HG03066 (cell line): Measurements from ENCODE around the gene PTCD1.

Source experiments
- ATAC-seq: cut with Tn5 transposase; IDR thresholded peaks from one replicate; pipeline ENCODE4 v1.9.1; 2021; ENCODE audit warnings: low read depth; ENCODE audit not compliant: unreplicated experiment

Gene PTCD1

GRCh38 chr7:99409806-99410205 lies 28.8 kb downstream of the PTCD1 start:
- no peak for ATAC-seq

GRCh38 chr7:99409192-99409572 lies 29.4 kb downstream of the PTCD1 start:
- ATAC-seq = peak; percentile 11

GRCh38 chr7:99408379-99409191 lies 30.0 kb downstream of the PTCD1 start, which contains the start of the genes BUD31 and PDAP1:
Gene BUD31, plus strand, starts transcription at chr7:99408969. Its CDS starts 2,124 bp downstream, at chr7:99411093.
Gene PDAP1, minus strand, starts transcription at chr7:99408597. Its CDS starts 49 bp downstream, at chr7:99408548.
- peak; percentile 76 for ATAC-seq

GRCh38 chr7:99407872-99408378 lies 30.7 kb downstream of the PTCD1 start:
- ATAC-seq = no peak

- ATAC-seq = no peak
Measured at GRCh38 chr7:99406557-99406956, 32.0 kb downstream of the PTCD1 start.

- ATAC-seq = no peak
Measured at GRCh38 chr7:99404977-99405320, 33.6 kb downstream of the PTCD1 start.

GRCh38 chr7:99404235-99404976 lies 34.2 kb downstream of the PTCD1 start:
- no peak for ATAC-seq

GRCh38 chr7:99403764-99404163 lies 34.8 kb downstream of the PTCD1 start:
- no peak for ATAC-seq

GRCh38 chr7:99402854-99403253 lies 35.7 kb downstream of the PTCD1 start:
- ATAC-seq = no peak

GRCh38 chr7:99399597-99399996 lies 39.0 kb downstream of the PTCD1 start:
- ATAC-seq = no peak

GRCh38 chr7:99398891-99399445 lies 39.6 kb downstream of the PTCD1 start:
- no peak for ATAC-seq

- no peak for ATAC-seq
Measured at GRCh38 chr7:99397297-99397983, 41.2 kb downstream of the PTCD1 start.

- ATAC-seq = no peak
Measured at GRCh38 chr7:99396418-99397296, 41.9 kb downstream of the PTCD1 start.

- ATAC-seq = no peak
Measured at GRCh38 chr7:99395616-99396327, 42.8 kb downstream of the PTCD1 start.

- no peak for ATAC-seq
Measured at GRCh38 chr7:99394188-99394502, 44.5 kb downstream of the PTCD1 start.

- ATAC-seq = peak; percentile 15
Measured at GRCh38 chr7:99393355-99394187, 45.0 kb downstream of the PTCD1 start.

GRCh38 chr7:99392659-99393354 lies 45.8 kb downstream of the PTCD1 start:
- ATAC-seq = peak; percentile 51

- no peak for ATAC-seq
Measured at GRCh38 chr7:99392046-99392445, 46.6 kb downstream of the PTCD1 start.
